Measurements from ENCODE around the gene ZNF362.

ZNF362 gene

DNA sequence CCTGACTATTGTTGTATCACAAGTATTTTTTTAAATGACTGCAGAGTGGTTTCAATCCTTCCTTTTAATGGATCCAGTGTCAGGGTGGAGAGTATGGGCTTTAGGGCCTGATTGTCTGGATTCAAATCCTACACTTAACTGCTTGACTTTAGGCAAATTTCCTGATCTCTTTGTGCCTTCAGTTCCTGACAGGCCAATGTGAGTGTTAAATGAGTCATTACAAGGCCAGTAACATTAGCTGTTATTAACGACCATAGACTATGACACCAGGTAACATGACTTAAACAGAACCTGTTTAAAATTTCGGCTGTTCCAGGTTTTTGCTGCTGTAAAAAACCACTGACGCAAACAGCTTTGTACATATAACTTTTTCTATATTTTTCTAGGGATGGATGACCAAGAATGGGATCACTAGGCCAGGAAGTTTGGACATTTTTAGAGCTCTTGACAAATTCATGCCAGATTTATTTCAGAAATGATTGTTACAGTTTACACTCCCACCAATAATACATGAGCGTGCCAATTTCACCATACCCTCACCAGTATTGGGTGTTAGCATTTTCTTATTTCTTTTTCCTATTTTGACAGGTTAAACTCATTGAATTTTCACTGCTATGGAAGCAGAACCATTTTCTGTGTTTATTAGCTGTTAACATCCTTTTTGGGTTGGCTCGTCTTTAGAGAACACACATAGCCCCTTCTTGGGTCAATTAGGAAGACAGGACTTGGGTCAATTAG, 11.3 kb downstream of the ZNF362 start:
- no peak for DNase-seq

DNA sequence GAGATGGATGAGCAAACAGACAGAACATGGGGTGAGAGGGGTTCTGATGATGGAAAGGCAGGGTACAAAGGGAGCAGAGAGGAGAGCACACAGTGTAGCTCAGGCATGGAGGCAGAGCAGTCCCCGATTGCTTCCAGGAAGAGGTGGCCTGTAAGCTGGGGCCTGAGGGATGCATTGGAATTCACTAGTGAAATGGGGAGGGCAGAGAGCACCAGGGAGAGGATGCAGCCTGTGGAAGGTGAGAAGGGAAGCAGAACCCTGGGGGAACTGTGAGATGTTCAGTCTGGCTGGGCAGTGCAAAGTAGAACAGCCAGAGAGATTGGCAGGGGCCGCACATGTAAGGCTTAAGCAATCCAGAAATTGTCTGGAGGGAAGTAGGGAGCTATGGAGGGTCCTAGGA, 12.2 kb downstream of the ZNF362 start:
- no peak for DNase-seq

DNA sequence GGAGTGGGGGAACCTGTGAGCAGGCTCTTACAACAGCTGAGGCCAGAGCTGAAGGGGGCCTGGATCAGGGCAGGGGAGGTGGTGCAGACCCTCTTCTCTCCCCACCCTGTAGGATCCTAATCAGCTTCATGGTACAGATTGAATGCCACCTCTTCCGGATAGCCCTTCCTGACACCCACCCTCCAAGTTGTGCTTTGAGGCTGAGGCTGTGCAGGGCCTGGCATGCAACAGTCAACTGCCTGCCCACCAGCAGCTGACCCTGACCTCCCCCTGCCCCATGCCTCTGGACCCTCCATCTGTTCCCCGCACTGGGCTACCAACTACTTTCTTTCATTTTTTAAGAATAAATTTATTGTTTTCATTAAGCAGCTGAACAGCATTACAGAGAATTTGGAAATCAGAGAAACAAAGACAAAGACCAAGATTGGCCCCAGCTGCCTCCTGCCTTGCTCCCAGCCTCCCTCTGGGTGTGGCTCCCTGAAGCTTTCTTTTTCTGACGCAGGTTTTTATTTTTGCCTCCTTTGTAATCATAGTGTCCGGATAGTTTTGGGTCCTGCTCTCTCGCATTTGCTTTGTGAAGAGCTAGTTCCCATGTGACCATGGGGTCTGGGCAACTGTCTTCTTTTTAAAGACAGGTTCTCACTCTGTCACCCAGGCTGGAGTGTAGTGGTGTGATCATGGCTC, 12.8 kb downstream of the ZNF362 start:
- DNase-seq: no peak

- DNase-seq: no peak
These were observed 13.3 kb downstream of the ZNF362 start for GRCh38 chr1:33269621-33270020.

DNA sequence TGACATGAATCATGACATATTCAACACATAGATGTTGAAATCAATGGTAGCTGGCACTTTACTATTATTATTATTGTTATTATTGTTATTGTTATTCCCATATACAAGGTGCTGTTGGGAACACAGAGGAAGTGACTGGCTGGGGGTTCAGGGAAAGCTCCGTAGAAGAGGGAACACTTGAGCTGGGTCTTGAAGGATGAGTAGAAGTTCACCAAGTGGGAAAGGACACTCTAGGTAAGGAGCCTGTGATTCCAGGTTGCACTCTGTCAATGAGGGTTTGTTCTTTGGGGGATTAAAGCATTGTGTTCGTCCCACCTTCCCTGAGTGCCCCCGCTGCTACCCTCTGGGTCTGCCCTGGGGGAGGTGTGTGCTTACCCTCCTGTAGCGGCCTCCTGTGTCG, 14.1 kb downstream of the ZNF362 start:
- DNase-seq: no peak

GRCh38 chr1:33270808-33271465, 14.6 kb downstream of the ZNF362 start:
- DNase-seq: no peak

DNA sequence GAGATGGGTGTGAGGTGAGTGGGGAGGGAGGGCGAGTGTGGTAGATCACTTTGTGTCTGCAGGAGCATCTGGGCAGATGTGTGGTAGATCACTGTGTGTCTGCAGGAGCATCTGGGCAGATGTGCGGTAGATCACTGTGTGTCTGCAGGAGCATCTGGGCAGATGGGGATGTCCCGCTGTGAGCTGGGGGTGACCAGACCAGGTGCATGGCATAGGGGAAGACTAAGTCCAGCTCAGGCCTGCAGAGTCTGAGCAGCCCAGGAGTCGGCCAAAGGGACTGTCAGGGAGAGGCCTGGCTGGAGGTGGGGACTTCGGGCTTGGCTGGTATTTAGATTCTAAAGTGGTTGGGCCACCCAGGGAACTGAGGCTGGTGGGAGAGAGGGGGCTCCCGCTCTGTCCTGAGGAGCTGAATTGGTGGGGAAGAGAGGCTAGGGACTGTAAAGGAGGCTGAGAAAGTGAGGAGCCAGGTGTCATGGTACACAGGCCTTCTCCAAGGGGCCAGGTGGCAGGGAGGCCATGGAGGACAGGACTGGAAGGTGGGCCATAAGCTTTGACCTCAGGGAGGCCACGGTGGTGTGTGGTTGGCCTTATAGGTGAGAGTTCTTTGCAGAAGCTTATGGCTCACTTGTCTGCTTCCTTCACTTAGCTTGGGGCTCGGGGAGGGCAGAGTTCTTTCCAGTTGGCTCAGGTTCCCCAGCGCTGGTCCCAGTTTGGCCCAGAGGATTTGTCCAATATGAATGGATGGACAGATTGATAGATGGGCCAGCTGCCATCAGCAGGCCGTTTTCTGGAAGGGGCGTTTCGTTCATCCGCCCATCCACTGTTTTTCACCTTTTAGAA, 15.6 kb downstream of the ZNF362 start:
- no peak for DNase-seq

- DNase-seq: no peak
These were observed 16.2 kb downstream of the ZNF362 start for GRCh38 chr1:33272509-33272908.

DNA sequence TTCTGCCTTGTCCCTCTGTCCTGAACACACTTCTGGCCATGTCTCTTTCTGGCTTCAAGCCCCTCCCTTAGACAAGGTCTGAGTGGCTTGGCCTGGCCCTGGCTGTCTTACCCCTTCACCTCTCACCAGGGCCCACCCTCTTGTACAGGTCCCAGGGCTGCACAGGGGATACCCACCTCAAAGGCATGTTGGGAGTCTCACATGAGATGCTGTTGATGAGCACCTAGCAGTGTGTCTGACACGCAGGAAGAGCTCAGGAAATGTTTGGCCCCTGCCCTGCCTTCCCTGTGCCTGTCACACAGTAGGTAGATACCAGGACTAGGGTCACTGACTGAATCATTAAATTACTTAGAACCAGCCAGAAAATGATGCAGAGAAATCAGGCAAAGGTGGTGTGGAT, 16.6 kb downstream of the ZNF362 start:
- no peak for DNase-seq

GRCh38 chr1:33273406-33273805, 17.1 kb downstream of the ZNF362 start:
- no peak for DNase-seq

DNA sequence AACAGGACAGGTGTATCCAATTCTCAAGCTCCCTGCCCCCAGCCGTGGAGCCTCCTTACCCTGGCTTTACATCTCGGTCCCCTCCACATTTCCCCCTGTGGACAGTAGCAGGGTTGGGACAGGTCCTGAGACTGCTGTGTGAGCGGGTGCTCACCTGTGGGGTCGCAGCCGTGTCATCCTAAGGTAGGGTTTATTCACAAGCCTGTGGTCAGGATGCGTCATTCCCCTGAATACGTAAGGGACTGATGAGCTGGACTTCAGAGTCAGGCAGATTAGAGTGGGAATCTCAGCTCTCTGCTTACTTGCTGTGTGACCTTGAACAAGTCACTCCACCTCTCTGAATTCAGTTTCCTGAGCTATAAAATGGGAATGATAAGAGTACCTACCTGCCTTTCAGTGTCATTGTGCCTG, 17.7 kb downstream of the ZNF362 start:
- DNase-seq: no peak

DNA sequence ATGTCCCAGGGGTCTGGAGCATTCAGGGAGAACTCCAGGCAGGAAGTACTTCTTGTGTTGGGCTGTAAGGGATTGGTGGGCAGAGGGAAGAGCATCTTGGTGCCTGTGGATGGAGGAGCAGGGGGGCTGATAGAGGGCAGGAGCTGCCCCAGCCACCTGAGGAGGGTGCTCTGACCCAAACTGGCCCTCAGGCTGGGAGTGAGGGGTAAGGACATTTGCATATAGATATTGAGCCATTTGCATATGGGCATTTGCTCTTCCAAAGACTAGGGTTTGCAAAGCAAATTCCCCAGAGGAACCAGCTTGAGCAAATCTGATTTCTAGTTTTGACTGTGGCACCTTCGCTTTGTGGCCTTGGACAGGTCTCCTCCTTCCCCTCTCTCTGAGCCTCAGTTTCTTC, 18.2 kb downstream of the ZNF362 start:
- no peak for DNase-seq

- no peak for DNase-seq
These were observed 18.9 kb downstream of the ZNF362 start for GRCh38 chr1:33275195-33275594.

- DNase-seq: no peak
These were observed 19.6 kb downstream of the ZNF362 start for GRCh38 chr1:33275706-33276572.

GRCh38 chr1:33276573-33277298, 20.4 kb downstream of the ZNF362 start:
- no peak for DNase-seq

GRCh38 chr1:33277488-33278084, 21.3 kb downstream of the ZNF362 start:
- DNase-seq: no peak

GRCh38 chr1:33280091-33280661, 23.9 kb downstream of the ZNF362 start:
- no peak for DNase-seq

DNA sequence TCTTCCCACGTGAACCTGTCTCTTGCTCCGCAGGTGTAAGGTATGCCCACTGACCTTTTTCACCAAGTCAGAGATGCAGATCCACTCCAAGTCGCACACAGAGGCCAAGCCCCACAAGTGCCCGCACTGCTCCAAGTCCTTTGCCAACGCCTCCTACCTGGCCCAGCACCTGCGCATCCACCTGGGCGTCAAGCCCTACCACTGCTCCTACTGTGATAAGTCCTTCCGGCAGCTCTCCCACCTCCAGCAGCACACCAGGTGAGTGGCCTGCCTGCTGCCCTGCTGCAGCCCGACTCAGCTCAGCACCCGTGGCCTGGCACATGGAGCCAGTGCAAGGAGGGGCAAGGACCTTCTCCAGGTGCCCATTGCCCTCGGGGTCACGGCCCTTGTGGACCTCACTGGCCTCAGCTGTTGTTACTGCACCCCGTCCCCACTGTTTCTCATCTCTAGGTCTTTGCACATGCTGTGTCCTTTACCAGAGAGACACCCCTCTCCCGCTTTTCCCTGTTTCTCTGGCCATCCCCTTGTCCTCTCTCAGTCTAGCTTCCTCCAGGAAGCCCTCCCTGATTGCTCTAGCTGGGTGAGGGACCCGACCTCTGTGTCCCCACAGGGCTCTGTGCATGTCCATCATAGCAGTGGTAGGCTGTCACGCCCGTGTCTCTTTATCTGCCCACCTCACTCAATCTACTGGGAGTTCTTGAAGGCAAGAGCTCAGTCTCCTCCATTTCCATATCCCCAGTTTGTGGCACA, 25.4 kb downstream of the ZNF362 start:
- no peak for DNase-seq
